Liver (tissue), 3 donors: Measurements from ENCODE around the gene NDUFA13.

Experiments used
- ATF3 ChIP-seq: IDR thresholded peaks from 2 replicates; pipeline ENCODE4 v1.6.1; 2016; ENCODE audit warnings: antibody characterized with exemption
- CTCF ChIP-seq: fragments of 150-350 bp; IDR thresholded peaks from 2 replicates; pipeline ENCODE4 v1.5.1; 2017; ENCODE audit warnings: improper control_type of control experiment, low read depth, low read length; ENCODE audit not compliant: missing input control
- GABPA ChIP-seq, 2 donors: IDR thresholded peaks in 1 of 2; conservative IDR thresholded peaks in 1 of 2; 2 replicates each; pipeline ENCODE4 v1.6.1; 2016; ENCODE audit warnings: antibody characterized with exemption in 2 of 2, mild to moderate bottlenecking in 1 of 2, moderate library complexity in 1 of 2
- HNF4G ChIP-seq: IDR thresholded peaks from 2 replicates; pipeline ENCODE4 v1.6.1; 2016; ENCODE audit warnings: antibody characterized with exemption
- JUND ChIP-seq, 2 donors: IDR thresholded peaks; 2 replicates each; pipeline ENCODE4 v1.6.1; 2016; ENCODE audit warnings: antibody characterized with exemption in 2 of 2
- MAX ChIP-seq: IDR thresholded peaks from 2 replicates; pipeline ENCODE4 v1.6.1; 2016; ENCODE audit warnings: antibody characterized with exemption
- RAD21 ChIP-seq, 2 donors: IDR thresholded peaks; 2 replicates each; pipeline ENCODE4 v1.6.1; 2016; ENCODE audit warnings: antibody characterized with exemption in 2 of 2, mild to moderate bottlenecking in 2 of 2
- REST ChIP-seq: IDR thresholded peaks from 2 replicates; pipeline ENCODE4 v1.6.1; 2016; ENCODE audit warnings: antibody characterized with exemption, mild to moderate bottlenecking
- SP1 ChIP-seq: IDR thresholded peaks from 2 replicates; pipeline ENCODE4 v1.6.1; 2018; ENCODE audit warnings: antibody characterized with exemption, mild to moderate bottlenecking
- TAF1 ChIP-seq: conservative IDR thresholded peaks from 2 replicates; pipeline ENCODE4 v1.6.1; 2016; ENCODE audit warnings: antibody characterized with exemption, mild to moderate bottlenecking
- YY1 ChIP-seq: IDR thresholded peaks from 2 replicates; pipeline ENCODE4 v1.6.1; 2016; ENCODE audit warnings: antibody characterized with exemption, mild to moderate bottlenecking
- donor health status: healthy.
- donor health status: healthy.

GRCh38 chr19:19531951-19532805 lies 16.2 kb downstream of the NDUFA13 start:
- TF ChIP-seq GABPA (IDR thresholded peaks at IDR 0.05 in 1 of 2, conservative IDR thresholded peaks at IDR 0.05 in 1 of 2) (no peak), CTCF (peak; percentile 89), TAF1 (no peak), YY1 (no peak), HNF4G (no peak), ATF3 (no peak), REST (no peak), JUND (IDR thresholded peaks at IDR 0.05) (no peak), SP1 (no peak), MAX (no peak), RAD21 (IDR thresholded peaks at IDR 0.05) (peak; percentile 92 to 97)
